ENCODE results near the gene UBASH3B.
"Not testable (repeated sequence)": the region's sequence is repeated elsewhere in the genome, so short reads cannot be mapped to it uniquely, and the experiment has no call there.

UBASH3B gene

DNA sequence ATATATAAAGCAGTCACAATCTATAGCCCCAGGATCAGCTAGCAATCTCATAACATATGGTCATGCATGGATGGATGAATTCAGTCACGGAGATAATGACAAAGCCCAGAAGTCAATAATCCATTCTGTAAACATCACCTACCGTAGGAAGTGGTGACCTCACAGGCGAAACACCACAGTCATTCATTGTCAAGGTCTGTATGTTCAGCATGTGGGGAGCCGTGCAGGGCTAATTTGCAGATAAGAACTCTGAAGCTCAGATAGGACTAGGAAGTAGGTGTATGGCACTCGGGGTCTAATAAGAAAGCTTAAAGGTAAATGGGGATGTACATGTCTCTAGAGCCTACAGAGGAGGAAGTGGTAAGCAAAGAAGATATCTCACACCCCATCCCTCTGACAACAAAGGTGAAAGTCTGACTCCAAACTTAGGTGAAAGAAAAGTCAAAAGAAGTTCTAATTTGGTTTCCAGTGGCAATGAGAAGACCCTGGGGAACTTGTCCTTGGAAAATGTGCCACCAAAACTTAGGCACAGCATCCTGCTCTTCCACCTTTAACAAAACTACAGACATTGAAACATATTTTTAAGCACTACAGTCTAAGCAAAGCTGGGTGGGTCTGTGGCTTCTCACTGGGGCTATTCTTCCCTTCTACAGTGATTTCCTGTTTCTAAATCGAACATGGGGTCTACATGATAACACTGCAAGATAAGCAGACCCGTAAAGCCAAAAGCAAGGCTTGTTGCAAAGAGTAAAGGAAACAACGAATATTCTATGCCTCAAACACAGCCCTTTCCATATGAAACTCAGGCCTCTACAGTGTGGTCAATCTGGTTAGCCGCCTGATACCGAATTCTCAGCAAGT, 188.0 kb downstream of the UBASH3B start:
- DNase-seq (ENCODE audit: low read depth in 3 of 3, low spot score in 1 of 3) = no peak

DNA sequence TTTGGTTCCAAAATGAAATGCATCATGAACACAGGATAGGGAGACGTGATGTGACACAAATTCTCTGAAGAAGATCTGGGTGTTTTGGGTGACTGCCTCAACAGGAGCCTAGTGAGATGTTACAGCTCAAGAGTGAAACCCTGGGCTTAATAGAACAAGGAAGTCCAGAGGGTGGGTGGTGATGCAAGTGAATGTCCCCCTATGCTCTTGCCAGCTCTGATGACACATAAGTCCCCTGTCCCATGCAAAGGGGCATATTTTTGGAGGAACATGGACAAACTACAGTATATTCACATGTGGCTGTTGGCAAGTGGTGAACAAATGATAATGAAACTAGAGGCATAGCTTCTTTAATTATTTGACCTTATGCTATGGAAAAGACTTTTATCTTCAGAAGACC, 191.9 kb downstream of the UBASH3B start:
- no peak for DNase-seq (ENCODE audit: low read depth in 3 of 3, low spot score in 1 of 3)

DNA sequence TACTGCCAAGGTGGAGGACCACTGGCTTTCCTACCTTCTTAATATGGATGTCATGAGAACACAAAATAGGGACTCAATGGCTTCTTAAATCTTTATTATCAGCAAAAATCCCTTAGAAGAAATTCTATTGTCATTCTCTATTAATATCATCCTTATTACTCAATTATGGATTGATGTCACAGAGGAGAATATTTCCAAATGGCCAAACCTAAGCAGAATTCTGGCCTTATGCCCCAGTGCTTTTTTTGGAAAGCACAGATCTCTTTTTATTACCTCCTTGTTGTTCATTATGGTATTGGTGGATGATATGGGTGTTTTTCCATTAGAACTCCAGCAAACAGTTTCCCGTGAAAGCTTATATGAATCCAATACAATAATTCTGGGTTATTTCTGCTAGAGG, 192.7 kb downstream of the UBASH3B start:
- DNase-seq (ENCODE audit: low read depth in 3 of 3, low spot score in 1 of 3) = no peak

DNA sequence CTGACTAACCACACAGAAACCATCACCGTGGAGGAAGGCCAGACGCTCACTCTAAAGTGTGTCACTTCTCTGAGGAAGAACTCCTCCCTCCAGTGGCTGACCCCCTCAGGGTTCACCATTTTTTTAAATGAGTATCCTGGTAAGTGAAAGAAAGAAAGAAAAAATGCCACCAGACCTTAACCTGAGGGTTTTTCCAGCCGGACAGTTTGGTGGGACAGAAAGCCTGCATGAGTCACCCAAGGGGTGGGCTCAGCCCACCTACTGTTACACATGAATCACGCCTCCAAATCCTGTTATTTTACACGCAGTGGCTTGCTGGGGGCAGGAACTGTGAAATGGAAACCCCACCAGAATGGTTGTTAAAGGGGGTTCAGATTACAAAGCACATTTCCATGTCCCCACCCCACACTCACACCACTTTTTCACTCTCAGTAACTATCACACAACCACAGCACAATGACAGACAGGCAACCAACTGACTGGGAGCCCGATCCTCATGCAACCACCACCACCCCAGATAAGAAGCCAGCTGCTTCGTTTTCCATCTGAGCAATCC, 194.6 kb downstream of the UBASH3B start:
- no peak for DNase-seq (ENCODE audit: low read depth in 3 of 3, low spot score in 1 of 3)

DNA sequence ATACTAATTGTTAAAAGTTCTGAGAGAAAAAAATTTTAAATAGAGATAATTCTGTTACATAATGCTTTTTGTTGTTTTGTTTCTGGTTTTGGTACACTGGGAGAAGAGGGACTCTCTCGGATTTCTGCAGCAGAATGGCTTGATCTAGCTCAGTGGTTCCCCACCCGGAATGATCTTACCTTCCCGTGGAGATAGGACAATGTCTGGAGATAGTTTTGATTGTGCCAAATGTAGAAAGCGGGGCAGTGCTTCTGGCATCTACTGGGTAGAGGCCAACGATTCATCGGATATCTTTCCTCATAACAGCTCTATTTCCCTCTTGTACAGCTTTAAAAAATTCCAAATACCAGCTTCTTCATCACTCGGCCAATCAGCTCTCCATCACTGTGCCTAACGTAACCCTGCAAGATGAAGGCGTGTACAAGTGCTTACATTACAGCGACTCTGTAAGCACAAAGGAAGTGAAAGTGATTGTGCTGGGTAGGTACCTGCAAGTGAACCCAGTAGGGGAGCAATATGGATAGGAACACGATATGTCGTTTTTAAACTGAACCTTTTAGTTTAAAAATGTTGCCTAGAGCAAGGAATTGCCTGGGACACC, 195.9 kb downstream of the UBASH3B start:
- no peak for DNase-seq (ENCODE audit: low read depth in 3 of 3, low spot score in 1 of 3)

DNA sequence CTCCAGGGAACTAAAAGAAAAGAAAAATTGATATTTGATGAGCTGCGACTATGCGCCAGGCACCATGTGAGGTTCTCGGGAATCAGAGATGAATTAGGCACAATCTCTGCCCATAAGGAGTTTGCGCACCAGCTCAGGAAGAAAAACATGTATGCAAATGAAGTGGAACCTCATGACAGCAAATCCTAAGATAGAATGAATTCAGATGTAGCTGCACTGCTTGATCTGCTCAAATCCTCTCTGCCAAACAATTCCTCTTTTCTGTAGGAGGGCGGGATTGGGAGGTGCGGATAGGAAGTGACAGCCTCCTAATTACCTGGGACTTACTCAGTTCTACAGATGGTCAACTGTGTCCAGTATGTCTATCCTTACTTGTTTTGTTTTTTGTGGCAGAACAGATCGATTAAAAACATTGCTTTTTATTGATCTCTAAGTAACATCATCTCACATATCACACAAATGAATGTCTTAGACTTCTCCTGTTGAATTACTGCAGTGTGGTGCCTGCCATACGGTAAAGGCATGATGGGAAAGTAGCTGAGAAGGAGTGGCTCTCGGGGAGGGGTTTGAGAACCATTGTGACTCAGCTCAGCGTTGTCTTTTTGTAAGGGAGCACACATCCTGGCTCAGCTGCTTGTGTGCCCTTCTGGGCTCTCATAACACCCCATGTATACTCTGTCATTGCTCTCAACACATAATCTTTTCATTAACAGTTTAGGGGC, 196.7 kb downstream of the UBASH3B start:
- DNase-seq (ENCODE audit: low read depth in 3 of 3, low spot score in 1 of 3) = no peak

DNA sequence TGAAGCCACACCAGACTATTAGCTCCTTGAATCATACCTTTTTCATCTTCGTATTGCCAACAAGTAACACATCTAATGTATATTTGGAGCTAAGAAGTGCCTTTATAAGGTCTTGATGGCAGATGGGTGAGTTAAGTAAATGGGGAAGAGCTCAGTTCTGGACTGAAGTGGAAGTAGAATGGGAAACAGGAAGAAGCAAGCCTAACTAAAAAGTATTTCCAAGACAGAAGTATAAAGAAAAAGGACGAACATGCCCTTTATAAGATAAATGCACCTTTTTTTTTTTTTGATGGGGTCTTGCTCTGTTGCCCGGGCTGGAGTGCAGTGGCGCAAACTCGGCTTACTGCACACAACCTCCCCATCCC, 197.3 kb downstream of the UBASH3B start:
- no peak for DNase-seq (ENCODE audit: low read depth in 3 of 3, low spot score in 1 of 3)

DNA sequence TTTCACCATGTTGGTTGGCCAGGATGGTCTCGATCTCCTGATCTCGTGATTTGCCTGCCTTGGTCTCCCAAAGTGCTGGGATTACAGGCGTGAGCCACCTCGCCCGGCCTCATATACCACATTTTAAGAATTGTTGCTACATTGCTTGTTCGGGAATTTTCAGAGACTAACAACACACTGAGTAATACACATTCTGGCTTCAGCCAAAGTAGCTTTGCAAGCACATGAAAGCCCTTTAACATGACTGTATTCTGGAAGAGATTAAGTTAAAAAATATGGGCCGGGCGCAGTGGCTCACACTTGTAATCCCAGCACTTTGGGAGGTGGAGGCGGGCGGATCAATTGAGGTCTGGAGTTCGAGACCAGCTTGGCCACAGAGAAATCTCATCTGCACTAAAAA, 197.7 kb downstream of the UBASH3B start:
- no peak for DNase-seq (ENCODE audit: low read depth in 3 of 3, low spot score in 1 of 3)

DNA sequence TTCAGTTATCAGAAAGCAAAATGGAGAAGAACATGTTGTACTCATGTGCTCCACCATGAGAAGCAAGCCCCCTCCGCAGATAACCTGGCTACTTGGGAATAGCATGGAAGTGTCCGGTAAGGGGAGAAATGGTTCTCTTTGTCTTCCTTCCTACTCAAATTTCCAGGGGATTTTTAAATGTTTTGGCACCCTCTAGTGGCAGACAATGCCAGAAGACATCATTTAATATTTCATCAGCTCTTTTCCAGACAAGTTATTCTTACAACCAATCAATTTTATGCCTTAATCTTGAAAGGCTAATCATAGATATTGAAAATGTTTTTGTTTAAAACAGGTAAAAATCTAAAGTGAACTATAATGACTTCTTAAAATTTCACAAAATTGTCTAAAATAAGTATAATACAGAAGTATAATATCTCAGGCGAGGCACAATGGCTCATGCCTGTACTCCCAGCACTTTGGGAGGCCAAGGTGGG, 198.5 kb downstream of the UBASH3B start:
- peak in 1 of 3 donors; percentile 13 for DNase-seq (ENCODE audit: low read depth in 3 of 3, low spot score in 1 of 3)

DNA sequence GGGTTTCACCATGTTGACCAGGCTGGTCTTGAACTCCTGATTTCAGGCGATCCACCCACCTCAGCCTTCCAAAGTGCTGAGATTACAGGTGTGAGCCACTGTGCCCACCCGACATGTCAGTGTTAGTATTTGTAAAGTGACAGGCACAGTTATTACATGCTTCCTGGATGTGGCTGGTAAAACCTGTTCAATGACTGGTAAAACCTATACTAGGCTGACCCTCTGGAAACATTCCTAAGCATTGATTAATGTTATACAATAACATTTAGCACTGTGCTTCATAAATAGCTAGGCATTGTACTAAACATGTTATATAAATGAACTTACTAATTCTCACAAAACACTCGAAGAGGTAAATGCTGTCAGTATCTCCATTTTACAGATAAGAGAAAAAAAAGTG, 206.1 kb downstream of the UBASH3B start:
- no peak for DNase-seq (ENCODE audit: low read depth in 3 of 3, low spot score in 1 of 3)

DNA sequence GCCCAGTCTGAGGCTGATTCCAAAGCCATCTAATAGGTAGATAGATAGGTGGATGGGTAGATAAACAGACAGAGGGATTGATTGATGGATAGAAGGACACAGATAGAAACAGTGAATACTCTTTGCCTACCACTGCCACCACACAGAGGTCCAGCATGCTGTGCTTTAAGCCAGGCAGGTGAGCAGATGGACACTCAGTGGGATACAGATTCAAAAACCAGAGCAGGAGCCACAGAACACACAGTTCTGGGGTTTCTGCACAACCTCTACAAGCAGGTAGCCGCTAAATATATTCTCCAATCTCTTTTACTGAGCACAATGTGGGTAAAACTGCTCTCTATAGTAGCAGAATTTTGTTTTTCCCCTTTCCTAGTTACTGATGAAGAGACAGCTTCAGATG, 206.6 kb downstream of the UBASH3B start:
- no peak for DNase-seq (ENCODE audit: low read depth in 3 of 3, low spot score in 1 of 3)

DNA sequence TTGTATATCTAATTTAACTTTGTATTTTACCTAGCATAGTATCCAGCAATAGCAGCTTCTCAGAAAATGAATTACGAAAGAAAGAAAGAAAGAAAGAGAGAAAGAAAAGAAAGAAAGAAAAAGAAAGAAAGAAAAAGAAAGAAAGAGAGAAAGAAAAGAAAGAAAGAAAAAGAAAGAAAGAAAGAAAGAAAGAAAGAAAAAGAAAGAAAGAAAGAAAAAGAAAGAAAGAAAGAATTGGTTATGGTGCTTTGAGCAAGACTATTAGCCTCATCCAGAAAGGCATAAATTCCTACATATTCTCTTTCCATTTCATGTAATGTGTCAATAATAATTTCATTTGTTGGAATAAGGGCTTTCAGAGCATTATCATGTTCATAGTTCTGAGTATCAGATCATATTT, 207.6 kb downstream of the UBASH3B start:
- not testable (repeated sequence) for DNase-seq (ENCODE audit: low read depth in 3 of 3, low spot score in 1 of 3)

DNA sequence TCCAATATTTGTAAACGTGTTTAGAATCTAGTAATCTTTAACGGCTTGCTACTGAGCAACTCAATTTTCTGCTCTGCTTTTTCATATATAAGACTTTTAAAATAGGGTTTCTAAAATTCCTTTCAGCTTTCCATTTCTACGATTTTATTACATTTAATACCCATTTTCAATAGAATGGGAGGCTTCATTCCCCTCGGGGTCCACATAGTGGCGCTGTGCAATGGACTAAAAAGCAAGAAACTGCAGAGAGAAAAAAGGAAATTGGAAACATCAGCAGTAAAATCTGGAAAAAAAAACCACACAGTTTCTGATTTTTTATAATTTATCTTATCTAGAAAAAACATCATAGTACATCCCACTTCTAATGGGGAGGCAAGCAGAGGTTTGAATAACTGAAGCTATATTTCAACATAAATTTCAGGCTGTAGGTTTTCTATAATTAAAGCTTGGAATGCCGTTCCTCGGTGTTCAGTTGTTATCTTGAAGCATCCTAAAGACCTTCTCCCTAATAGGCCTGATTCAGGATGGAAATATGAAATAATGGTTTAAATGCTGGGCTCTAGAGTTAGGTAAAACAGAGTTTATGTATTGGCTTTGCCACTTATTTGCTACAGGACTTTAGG, 208.3 kb downstream of the UBASH3B start:
- peak in 1 of 3 donors; percentile 27 for DNase-seq (ENCODE audit: low read depth in 3 of 3, low spot score in 1 of 3)
